DOHH2 (cell line): ENCODE results near the gene FGF21.

ENCODE experiments used
- CTCF ChIP-seq: fragments of 200-600 bp; sonication (generic); IDR thresholded peaks from one replicate; pipeline ENCODE4 v1.5.1; 2014; ENCODE audit warnings: antibody characterized with exemption, mild to moderate bottlenecking, low read depth, low read length; ENCODE audit not compliant: poor library complexity, severe bottlenecking
- EZH2phosphoT487 ChIP-seq: fragments of 200-600 bp; sonication (generic); IDR thresholded peaks from 2 replicates; pipeline ENCODE4 v1.6.1; 2017; ENCODE audit warnings: borderline replicate concordance, mild to moderate bottlenecking, antibody characterized with exemption, low read length, moderate library complexity, mixed read lengths

- no peak for TF ChIP-seq CTCF
- TF ChIP-seq EZH2phosphoT487: no peak
These were observed 463 bp downstream of the FGF21 start for GRCh38 chr19:48755787-48756186.
